Measurements from ENCODE around the gene MBOAT7. TPM values are rescaled to one million over a fixed set of nuclear protein-coding genes. Genes with fewer than 3 reads are reported as not detected.

Gene MBOAT7
- total RNA-seq, 2 experiments from 2014 or later, result 53.8 to 55.4 TPM

GRCh38 chr19:54138489-54139256 lies 50.7 kb downstream of the MBOAT7 start:
- H3K4me3 Mint-ChIP-seq, result peak overlapping the region; percentile 87
- H3K27ac Mint-ChIP-seq, result peak overlapping the region; percentile 92
- no peak for TF ChIP-seq CTCF (IDR thresholded peaks at IDR 0.05)
- intact Hi-C loops (cut with micrococcal nuclease), result no loop called here
- peaks cover 18% of the 10 kb centered on the region for H3K36me3 Mint-ChIP-seq (ENCODE audit: low read depth)
- peak; percentile 60 for DNase-seq
- no peaks in the 10 kb centered on the region for H3K9me3 Mint-ChIP-seq
- peaks cover 49% of the 10 kb centered on the region for H3K4me1 Mint-ChIP-seq (ENCODE audit: low read depth)
- CTCF ChIA-PET, result interaction anchor here (1.4 to 2.3 kb wide), 2 partner anchors 50 to 127 kb away, joined by 6 read pairs; partner anchors contain the start of gene MBOAT7
- POLR2A ChIA-PET, result interaction anchor here (0.6 to 5.5 kb wide), 13 partner anchors 12 to 69 kb away, joined by 3 to 29 read pairs (median 4); partner anchors contain the start of genes LENG1, PRPF31, TFPT and TSEN34
- ATAC-seq, result no peak
- no peaks in the 10 kb centered on the region for H3K27me3 Mint-ChIP-seq

- H3K4me1 Mint-ChIP-seq (ENCODE audit: low read depth), result peaks cover 49% of the 10 kb centered on the region
- ChIA-PET CTCF (interaction anchor here (0.8 to 2.3 kb wide), 6 partner anchors 12 to 128 kb away, joined by 3 to 11 read pairs (median 4); partner anchors contain the start of genes LENG1 and MBOAT7), POLR2A (interaction anchor here (0.7 to 5.5 kb wide), 15 partner anchors 10 to 90 kb away, joined by 3 to 29 read pairs (median 4); partner anchors contain the start of genes LENG1, PRPF31, RPS9 and TFPT)
- intact Hi-C loops (cut with micrococcal nuclease), result loop anchor here (2.0 kb wide), 1 partner anchor 23 kb away; the partner anchor contains the start of genes PRPF31 and TFPT
- DNase-seq (peak; percentile 49), ATAC-seq (no peak)
- H3K36me3 Mint-ChIP-seq (ENCODE audit: low read depth), result peaks cover 16% of the 10 kb centered on the region
- H3K27me3 Mint-ChIP-seq, result no peaks in the 10 kb centered on the region
- peak within 1 kb of the TSS; percentile 92 for H3K27ac Mint-ChIP-seq
- no peaks in the 10 kb centered on the region for H3K9me3 Mint-ChIP-seq
- TF ChIP-seq CTCF (IDR thresholded peaks at IDR 0.05), result no peak
- peak within 1 kb of the TSS; percentile 87 for H3K4me3 Mint-ChIP-seq
Observed at GRCh38 chr19:54137699-54138488, 51.5 kb downstream of the MBOAT7 start, which contains the start of gene CNOT3. Gene CNOT3, plus strand, starts transcription at chr19:54137762. Its CDS starts 5,217 bp downstream, at chr19:54142979.

- no peak for TF ChIP-seq CTCF (IDR thresholded peaks at IDR 0.05)
- POLR2A ChIA-PET, result interaction anchor here (0.7 to 5.5 kb wide), 9 partner anchors 11 to 90 kb away, joined by 3 to 29 read pairs (median 4); partner anchors contain the start of genes MBOAT7, PRPF31, RPS9 and TFPT
- H3K4me3 Mint-ChIP-seq, result peak overlapping the region; percentile 87
- peaks cover 45% of the 10 kb centered on the region for H3K4me1 Mint-ChIP-seq (ENCODE audit: low read depth)
- intact Hi-C loops (cut with micrococcal nuclease), result loop anchor here (2.0 kb wide), 1 partner anchor 22 kb away; the partner anchor contains the start of genes PRPF31 and TFPT
- ATAC-seq (peak; percentile 85), DNase-seq (peak; percentile 100)
- H3K27me3 Mint-ChIP-seq, result no peaks in the 10 kb centered on the region
- peak overlapping the region; percentile 91 for H3K27ac Mint-ChIP-seq
- H3K36me3 Mint-ChIP-seq (ENCODE audit: low read depth), result peaks cover 14% of the 10 kb centered on the region
- no peaks in the 10 kb centered on the region for H3K9me3 Mint-ChIP-seq
- CTCF ChIA-PET, result interaction anchor here (0.8 to 1.6 kb wide), 5 partner anchors 13 to 113 kb away, joined by 3 to 11 read pairs (median 3); partner anchors contain the start of gene LENG1
Observed at GRCh38 chr19:54136864-54137698, 52.3 kb downstream of the MBOAT7 start.

GRCh38 chr19:54136086-54136863 lies 53.1 kb downstream of the MBOAT7 start:
- ATAC-seq (no peak), DNase-seq (no peak)
- Mint-ChIP-seq H3K4me1 (ENCODE audit: low read depth) (peaks cover 40% of the 10 kb centered on the region), H3K9me3 (no peaks in the 10 kb centered on the region), H3K27ac (peak overlapping the region; percentile 70), H3K36me3 (ENCODE audit: low read depth) (peaks cover 19% of the 10 kb centered on the region), H3K27me3 (no peaks in the 10 kb centered on the region), H3K4me3 (peak overlapping the region; percentile 87)
- no peak for TF ChIP-seq CTCF (IDR thresholded peaks at IDR 0.05)
- CTCF ChIA-PET, result interaction anchor here (0.9 to 1.6 kb wide), 3 partner anchors 23 to 113 kb away, joined by 3 to 11 read pairs (median 4); partner anchors contain the start of gene LENG1
- intact Hi-C loops (cut with micrococcal nuclease), result loop anchor here (2.0 kb wide), 1 partner anchor 21 kb away; the partner anchor contains the start of genes PRPF31 and TFPT
- POLR2A ChIA-PET, result interaction anchor here (1.0 to 5.5 kb wide), 7 partner anchors 12 to 91 kb away, joined by 3 to 29 read pairs (median 4); partner anchors contain the start of genes MBOAT7, PRPF31, RPS9 and TFPT

All from activated CD8-positive, alpha-beta T cell treated with anti-CD3 and anti-CD28 coated beads for 36 hours (primary cell).